Rectal smooth muscle tissue (tissue), 1 donor: ENCODE data around the gene PGAM5.

Experiments used
- H3K27ac ChIP-seq: one replicate; pipeline ENCODE4 v1.7.0; 2013; ENCODE audit warnings: low read depth, low read length, inconsistent platforms
- H3K27me3 ChIP-seq: one replicate; pipeline ENCODE4 v1.7.0; 2013; ENCODE audit warnings: low read length; ENCODE audit not compliant: control insufficient read depth, insufficient read depth
- H3K36me3 ChIP-seq: one replicate; pipeline ENCODE4 v1.7.0; 2013; ENCODE audit warnings: low read length; ENCODE audit not compliant: control insufficient read depth, insufficient read depth
- H3K4me1 ChIP-seq: one replicate; pipeline ENCODE4 v1.7.0; 2013; ENCODE audit warnings: low read length; ENCODE audit not compliant: control insufficient read depth, insufficient read depth
- H3K4me3 ChIP-seq: one replicate; pipeline ENCODE4 v1.7.0; 2013; ENCODE audit warnings: low read length
- H3K9ac ChIP-seq: one replicate; pipeline ENCODE4 v1.7.0; 2013; ENCODE audit warnings: low read length

Gene PGAM5

GRCh38 chr12:132710405-132711079 is at the start of gene PGAM5:
Gene PGAM5, plus strand, starts transcription at chr12:132710842. Its CDS starts 35 bp downstream, at chr12:132710877.
- Histone ChIP-seq H3K9ac (peak within 1 kb of the TSS; percentile 83), H3K36me3 (no peaks in the 10 kb centered on the region), H3K4me3 (peak within 1 kb of the TSS; percentile 79), H3K4me1 (peaks cover 4% of the 10 kb centered on the region), H3K27ac (peak within 1 kb of the TSS; percentile 70), H3K27me3 (no peaks in the 10 kb centered on the region)

GRCh38 chr12:132660996-132661395 is 49.6 kb upstream of the PGAM5 start:
- Histone ChIP-seq H3K9ac (no peak overlapping the region), H3K4me3 (no peak overlapping the region), H3K36me3 (peaks cover 36% of the 10 kb centered on the region), H3K4me1 (no peaks in the 10 kb centered on the region), H3K27me3 (no peaks in the 10 kb centered on the region), H3K27ac (no peak overlapping the region)

- Histone ChIP-seq H3K27me3 (no peaks in the 10 kb centered on the region), H3K4me3 (no peak overlapping the region), H3K4me1 (no peaks in the 10 kb centered on the region), H3K36me3 (peaks cover 36% of the 10 kb centered on the region), H3K27ac (no peak overlapping the region), H3K9ac (no peak overlapping the region)
These were observed 48.7 kb upstream of the PGAM5 start for GRCh38 chr12:132661972-132662371.

- H3K4me3 ChIP-seq = no peak overlapping the region
- H3K27ac ChIP-seq = no peak overlapping the region
- H3K4me1 ChIP-seq = no peaks in the 10 kb centered on the region
- H3K9ac ChIP-seq = no peak overlapping the region
- no peaks in the 10 kb centered on the region for H3K27me3 ChIP-seq
- H3K36me3 ChIP-seq = peaks cover 31% of the 10 kb centered on the region
These were observed 47.5 kb upstream of the PGAM5 start for GRCh38 chr12:132662901-132663755.

GRCh38 chr12:132664206-132665148 is 46.2 kb upstream of the PGAM5 start:
- no peak overlapping the region for H3K4me3 ChIP-seq
- H3K27me3 ChIP-seq = no peaks in the 10 kb centered on the region
- H3K9ac ChIP-seq = no peak overlapping the region
- H3K27ac ChIP-seq = no peak overlapping the region
- peaks cover 23% of the 10 kb centered on the region for H3K36me3 ChIP-seq
- no peaks in the 10 kb centered on the region for H3K4me1 ChIP-seq

- Histone ChIP-seq H3K4me1 (no peaks in the 10 kb centered on the region), H3K9ac (no peak overlapping the region), H3K36me3 (peaks cover 26% of the 10 kb centered on the region), H3K27ac (no peak overlapping the region), H3K27me3 (no peaks in the 10 kb centered on the region), H3K4me3 (no peak overlapping the region)
These were observed 45.5 kb upstream of the PGAM5 start for GRCh38 chr12:132665149-132665491.

- no peak overlapping the region for H3K4me3 ChIP-seq
- no peaks in the 10 kb centered on the region for H3K27me3 ChIP-seq
- H3K4me1 ChIP-seq = no peaks in the 10 kb centered on the region
- no peak overlapping the region for H3K27ac ChIP-seq
- H3K36me3 ChIP-seq = peaks cover 23% of the 10 kb centered on the region
- H3K9ac ChIP-seq = no peak overlapping the region
These were observed 44.8 kb upstream of the PGAM5 start for GRCh38 chr12:132665794-132666193.

GRCh38 chr12:132668191-132669088 is 42.2 kb upstream of the PGAM5 start:
- no peaks in the 10 kb centered on the region for H3K27me3 ChIP-seq
- H3K36me3 ChIP-seq = peaks cover 25% of the 10 kb centered on the region

GRCh38 chr12:132669166-132669879 is 41.3 kb upstream of the PGAM5 start:
- H3K4me1 ChIP-seq = no peaks in the 10 kb centered on the region
- no peaks in the 10 kb centered on the region for H3K27me3 ChIP-seq
- H3K36me3 ChIP-seq = peaks cover 22% of the 10 kb centered on the region
- no peak overlapping the region for H3K4me3 ChIP-seq
- H3K9ac ChIP-seq = no peak overlapping the region
- H3K27ac ChIP-seq = no peak overlapping the region

More at GRCh38 chr12:132668191-132669088, 42.2 kb upstream of the PGAM5 start:
- Histone ChIP-seq H3K27ac (no peak overlapping the region), H3K9ac (no peak overlapping the region), H3K4me1 (no peaks in the 10 kb centered on the region), H3K4me3 (no peak overlapping the region)

- Histone ChIP-seq H3K27me3 (no peaks in the 10 kb centered on the region), H3K27ac (no peak overlapping the region), H3K36me3 (peaks cover 27% of the 10 kb centered on the region), H3K9ac (no peak overlapping the region), H3K4me1 (no peaks in the 10 kb centered on the region), H3K4me3 (no peak overlapping the region)
These were observed 38.5 kb upstream of the PGAM5 start for GRCh38 chr12:132672116-132672515.

GRCh38 chr12:132672678-132673077 is 38.0 kb upstream of the PGAM5 start:
- Histone ChIP-seq H3K4me3 (no peak overlapping the region), H3K27ac (no peak overlapping the region), H3K4me1 (no peaks in the 10 kb centered on the region), H3K36me3 (peaks cover 27% of the 10 kb centered on the region), H3K27me3 (no peaks in the 10 kb centered on the region), H3K9ac (no peak overlapping the region)
